IPS-20b (cell line): ENCODE data around the gene TREM2.
"Not testable (repeated sequence)": the region's sequence is repeated elsewhere in the genome, so short reads cannot be mapped to it uniquely, and the experiment has no call there.

Source experiments
- H3K27ac ChIP-seq: one replicate; pipeline ENCODE4 v1.5.1; 2013; ENCODE audit warnings: low read length
- H3K27me3 ChIP-seq: 2 replicates; pipeline ENCODE4 v1.6.1; 2013; ENCODE audit warnings: mild to moderate bottlenecking, low read length, inconsistent platforms; ENCODE audit not compliant: insufficient read depth
- H3K36me3 ChIP-seq: 2 replicates; pipeline ENCODE4 v1.6.1; 2013; ENCODE audit warnings: low read depth, mild to moderate bottlenecking, inconsistent platforms, low read length, moderate library complexity; ENCODE audit not compliant: insufficient read depth
- H3K4me1 ChIP-seq: 2 replicates; pipeline ENCODE4 v1.6.1; 2013; ENCODE audit warnings: mild to moderate bottlenecking, control low read depth, inconsistent platforms, low read length, moderate library complexity; ENCODE audit not compliant: insufficient read depth
- H3K4me3 ChIP-seq: 2 replicates; pipeline ENCODE4 v1.5.1; 2013; ENCODE audit warnings: mild to moderate bottlenecking, low read length, inconsistent platforms
- H3K9ac ChIP-seq: 2 replicates; pipeline ENCODE4 v1.6.1; 2013; ENCODE audit warnings: low read depth, mild to moderate bottlenecking, inconsistent platforms, low read length, moderate library complexity
- H3K9me3 ChIP-seq: 2 replicates; pipeline ENCODE4 v1.6.1; 2013; ENCODE audit warnings: mild to moderate bottlenecking, low read depth, low read length, inconsistent platforms; ENCODE audit not compliant: insufficient read depth

TREM2 gene

GRCh38 chr6:41193884-41194283 lies 31.0 kb upstream of the TREM2 start:
- Histone ChIP-seq H3K4me1 (no peaks in the 10 kb centered on the region), H3K4me3 (no peak overlapping the region), H3K9me3 (peaks cover 12% of the 10 kb centered on the region; the same call in 1 of the 2 replicates), H3K36me3 (no peaks in the 10 kb centered on the region), H3K27ac (no peak overlapping the region), H3K9ac (no peak overlapping the region), H3K27me3 (no peaks in the 10 kb centered on the region)

- Histone ChIP-seq H3K36me3 (no peaks in the 10 kb centered on the region), H3K9ac (no peak overlapping the region), H3K27ac (no peak overlapping the region), H3K4me1 (no peaks in the 10 kb centered on the region), H3K9me3 (peaks cover 12% of the 10 kb centered on the region; the same call in 1 of the 2 replicates), H3K4me3 (no peak overlapping the region), H3K27me3 (no peaks in the 10 kb centered on the region)
Measured at GRCh38 chr6:41193171-41193734, 30.3 kb upstream of the TREM2 start.

- Histone ChIP-seq H3K9ac (no peak overlapping the region), H3K4me3 (no peak overlapping the region), H3K9me3 (peaks cover 12% of the 10 kb centered on the region; the same call in 1 of the 2 replicates), H3K27me3 (no peaks in the 10 kb centered on the region), H3K27ac (no peak overlapping the region), H3K36me3 (no peaks in the 10 kb centered on the region), H3K4me1 (no peaks in the 10 kb centered on the region)
Measured at GRCh38 chr6:41191569-41191968, 28.7 kb upstream of the TREM2 start.

- Histone ChIP-seq H3K36me3 (no peaks in the 10 kb centered on the region), H3K4me1 (no peaks in the 10 kb centered on the region), H3K4me3 (no peak overlapping the region), H3K27me3 (no peaks in the 10 kb centered on the region), H3K9ac (no peak overlapping the region), H3K9me3 (peaks cover 12% of the 10 kb centered on the region; the same call in 1 of the 2 replicates), H3K27ac (no peak overlapping the region)
Measured at GRCh38 chr6:41190791-41191190, 27.9 kb upstream of the TREM2 start.

GRCh38 chr6:41189967-41190366 lies 27.1 kb upstream of the TREM2 start:
- Histone ChIP-seq H3K27me3 (no peaks in the 10 kb centered on the region), H3K4me3 (no peak overlapping the region), H3K36me3 (no peaks in the 10 kb centered on the region), H3K9ac (no peak overlapping the region), H3K9me3 (peaks cover 12% of the 10 kb centered on the region; the same call in 1 of the 2 replicates), H3K4me1 (no peaks in the 10 kb centered on the region), H3K27ac (no peak overlapping the region)

- not testable (repeated sequence) for H3K4me1 ChIP-seq, H3K27me3 ChIP-seq, H3K27ac ChIP-seq, H3K36me3 ChIP-seq, H3K9ac ChIP-seq, H3K4me3 ChIP-seq
- H3K9me3 ChIP-seq = peaks cover 12% of the 10 kb centered on the region; the same call in 1 of the 2 replicates
Measured at GRCh38 chr6:41189046-41189445, 26.1 kb upstream of the TREM2 start.

- H3K27me3 ChIP-seq = no peaks in the 10 kb centered on the region
- H3K36me3 ChIP-seq = no peaks in the 10 kb centered on the region
- no peaks in the 10 kb centered on the region for H3K4me1 ChIP-seq
- no peak overlapping the region for H3K4me3 ChIP-seq
- H3K9ac ChIP-seq = no peak overlapping the region
- peaks cover 12% of the 10 kb centered on the region; the same call in 1 of the 2 replicates for H3K9me3 ChIP-seq
- no peak overlapping the region for H3K27ac ChIP-seq
Measured at GRCh38 chr6:41187924-41188886, 25.3 kb upstream of the TREM2 start.

GRCh38 chr6:41186031-41186562 lies 23.2 kb upstream of the TREM2 start:
- no peaks in the 10 kb centered on the region for H3K27me3 ChIP-seq
- no peaks in the 10 kb centered on the region for H3K36me3 ChIP-seq
- H3K4me1 ChIP-seq = no peaks in the 10 kb centered on the region
- peaks cover 12% of the 10 kb centered on the region; the same call in 1 of the 2 replicates for H3K9me3 ChIP-seq
- H3K27ac ChIP-seq = no peak overlapping the region
- no peak overlapping the region for H3K4me3 ChIP-seq
- H3K9ac ChIP-seq = no peak overlapping the region

GRCh38 chr6:41184761-41185160 lies 21.8 kb upstream of the TREM2 start:
- Histone ChIP-seq H3K27me3 (no peaks in the 10 kb centered on the region), H3K36me3 (no peaks in the 10 kb centered on the region), H3K9ac (no peak overlapping the region), H3K27ac (no peak overlapping the region), H3K9me3 (peaks cover 7% of the 10 kb centered on the region; the same call in 1 of the 2 replicates), H3K4me1 (no peaks in the 10 kb centered on the region), H3K4me3 (no peak overlapping the region)

- H3K9ac ChIP-seq = no peak overlapping the region
- H3K4me1 ChIP-seq = no peaks in the 10 kb centered on the region
- no peaks in the 10 kb centered on the region for H3K36me3 ChIP-seq
- no peaks in the 10 kb centered on the region for H3K27me3 ChIP-seq
- no peaks in the 10 kb centered on the region for H3K9me3 ChIP-seq
- no peak overlapping the region for H3K4me3 ChIP-seq
- H3K27ac ChIP-seq = no peak overlapping the region
Measured at GRCh38 chr6:41182069-41183034, 19.4 kb upstream of the TREM2 start.

GRCh38 chr6:41181566-41181965 lies 18.6 kb upstream of the TREM2 start:
- H3K27me3 ChIP-seq = no peaks in the 10 kb centered on the region
- no peaks in the 10 kb centered on the region for H3K4me1 ChIP-seq
- H3K9me3 ChIP-seq = no peaks in the 10 kb centered on the region
- H3K9ac ChIP-seq = no peak overlapping the region
- H3K4me3 ChIP-seq = no peak overlapping the region
- H3K27ac ChIP-seq = no peak overlapping the region
- no peaks in the 10 kb centered on the region for H3K36me3 ChIP-seq
